ENCODE results near the gene TOMM70. TPM values are rescaled to one million over a fixed set of nuclear protein-coding genes. Genes with fewer than 3 reads are reported as not detected.

TOMM70 gene
- total RNA-seq, 4 donors from 2014 or later: 51.9 to 58.0 (median 53.5) TPM

DNA sequence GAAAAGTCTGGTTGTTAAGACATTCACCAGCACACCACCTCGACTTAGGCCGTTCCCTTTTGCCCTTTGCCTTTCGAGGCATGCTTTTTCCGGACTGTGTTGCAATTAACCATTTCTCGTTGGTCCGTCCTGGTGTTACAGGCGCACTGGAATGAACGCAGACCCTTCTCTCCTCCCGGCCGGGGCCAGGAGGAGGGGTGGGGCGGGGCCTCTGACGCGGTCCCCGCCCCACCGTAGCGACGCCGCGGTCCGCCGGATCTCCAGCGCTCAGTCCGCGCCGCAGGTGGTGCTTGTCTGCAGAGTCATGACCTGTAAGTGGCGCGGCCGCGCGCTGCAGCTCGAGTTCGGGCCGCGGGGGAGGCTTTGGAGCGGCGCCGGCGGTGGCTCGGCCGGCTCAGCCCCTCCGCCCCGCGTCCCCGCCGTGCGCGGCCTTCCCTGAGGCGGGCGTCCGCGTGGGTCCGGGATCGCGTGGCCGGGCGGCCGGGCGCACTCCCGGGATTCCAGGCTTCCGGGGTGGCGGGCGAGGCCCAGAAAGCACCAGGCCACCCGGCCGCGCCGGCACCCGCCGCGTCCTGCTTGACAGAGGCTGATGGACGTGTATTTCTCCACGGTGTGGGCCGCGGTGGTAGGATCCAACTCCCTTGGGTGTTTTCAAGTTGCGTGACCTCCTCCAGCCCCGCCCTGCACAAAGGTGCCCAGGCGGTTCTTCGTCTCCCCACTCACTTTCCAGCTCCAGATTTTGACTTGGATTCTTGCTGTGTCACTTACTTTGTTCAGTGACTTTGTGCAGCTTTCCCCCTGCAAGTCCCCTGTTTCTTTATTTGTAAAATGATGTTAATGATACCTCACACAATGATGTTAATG is 66.2 kb downstream of the TOMM70 start, which contains the start of gene NIT2:
NIT2 (plus strand) TSS at position 270 of the 864 bp plus-strand sequence; CDS start at position 305, 35 bp downstream.
- 0 to 1% methylated on average over 14 to 32 of the region's 77 CpGs for WGBS, 2 donors
- H3K9me3 ChIP-seq: no peaks in the 10 kb centered on the region
- H3K27ac ChIP-seq: peak within 1 kb of the TSS; percentile 67 to 79 (median 79)
- peaks cover 3 to 4% of the 10 kb centered on the region in 2 donors for H3K36me3 ChIP-seq
- peak within 1 kb of the TSS; percentile 56 to 61 (median 60) for H3K4me3 ChIP-seq (replicated peaks in 1 of 3)
- H3K4me1 ChIP-seq: peaks cover 4 to 7% of the 10 kb centered on the region in 2 donors
- peak; percentile 91 for DNase-seq
- intact Hi-C loops (cut with DNase I): no loop called here
- H3K27me3 ChIP-seq: no peaks in the 10 kb centered on the region
- TF ChIP-seq CTCF (IDR thresholded peaks at IDR 0.05) (peak in 1 of 6 experiments; percentile 19), POLR2A (IDR thresholded peaks at IDR 0.05) (peak in 1 of 2 donors; percentile 80)

DNA sequence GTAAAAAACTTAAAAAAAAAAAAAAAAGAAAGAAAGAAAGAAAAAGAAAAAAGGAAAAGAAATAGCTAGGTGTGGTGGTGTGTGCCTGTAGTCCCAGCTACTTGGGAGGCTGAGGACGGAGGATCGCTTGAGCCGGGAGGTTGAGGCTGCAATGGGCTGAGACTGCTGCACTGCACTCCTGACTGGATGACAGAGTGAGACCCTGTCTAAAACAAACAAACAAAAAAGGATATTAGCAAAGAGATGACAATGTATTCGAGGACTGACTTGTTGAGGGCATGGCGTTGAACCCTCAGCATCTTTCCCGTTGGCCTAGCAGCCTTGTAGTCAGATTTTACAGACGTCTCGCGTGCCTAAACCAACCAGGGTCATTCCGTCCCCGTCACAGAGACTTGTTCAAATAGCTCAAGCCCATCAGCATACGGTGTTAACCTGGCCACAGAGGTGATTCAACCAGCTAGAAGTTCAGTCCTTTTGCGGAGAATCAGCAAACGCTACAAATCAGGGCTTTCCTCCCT is 66.9 kb downstream of the TOMM70 start:
- peak overlapping the region; percentile 56 to 61 (median 60) for H3K4me3 ChIP-seq (replicated peaks in 1 of 3)
- TF ChIP-seq CTCF (IDR thresholded peaks at IDR 0.05): no peak
- no peak for TF ChIP-seq POLR2A (IDR thresholded peaks at IDR 0.05)
- no peaks in the 10 kb centered on the region for H3K27me3 ChIP-seq
- no peaks in the 10 kb centered on the region for H3K36me3 ChIP-seq
- WGBS, 2 donors: 36 to 40% methylated on average over 14 of the region's 14 CpGs
- intact Hi-C loops (cut with DNase I): no loop called here
- H3K27ac ChIP-seq: peak overlapping the region; percentile 67 to 79 (median 79)
- H3K4me1 ChIP-seq: peaks cover 4 to 7% of the 10 kb centered on the region in 2 donors
- H3K9me3 ChIP-seq: no peaks in the 10 kb centered on the region
- DNase-seq: peak; percentile 14 to 21

DNA sequence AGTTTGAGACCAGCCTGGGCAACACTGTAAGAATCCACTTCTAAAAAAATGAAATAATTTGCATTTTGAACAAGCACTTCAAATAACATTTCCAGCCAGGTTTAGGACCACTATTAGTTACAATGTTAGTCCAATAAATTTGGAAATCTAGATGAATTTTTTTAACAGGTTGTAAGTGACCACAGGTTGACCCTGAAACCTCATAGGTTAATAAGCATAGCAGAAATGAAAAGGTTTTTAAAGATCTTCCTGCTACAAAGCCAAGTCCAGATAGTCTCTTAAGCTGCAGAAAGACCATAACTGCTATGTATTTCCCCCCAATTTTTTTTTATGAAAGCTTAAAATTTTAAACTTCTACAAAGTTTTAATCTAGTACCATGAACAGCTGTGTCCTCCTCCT is 67.8 kb downstream of the TOMM70 start:
- no peak for DNase-seq
- intact Hi-C loops (cut with DNase I): no loop called here
- H3K27ac ChIP-seq: no peak overlapping the region
- H3K27me3 ChIP-seq: no peaks in the 10 kb centered on the region
- no peaks in the 10 kb centered on the region for H3K36me3 ChIP-seq
- H3K4me3 ChIP-seq (replicated peaks in 1 of 3): no peak overlapping the region
- no peak for TF ChIP-seq POLR2A (IDR thresholded peaks at IDR 0.05)
- TF ChIP-seq CTCF (IDR thresholded peaks at IDR 0.05): no peak
- H3K4me1 ChIP-seq: peaks cover 4 to 7% of the 10 kb centered on the region in 2 donors
- no peaks in the 10 kb centered on the region for H3K9me3 ChIP-seq

DNA sequence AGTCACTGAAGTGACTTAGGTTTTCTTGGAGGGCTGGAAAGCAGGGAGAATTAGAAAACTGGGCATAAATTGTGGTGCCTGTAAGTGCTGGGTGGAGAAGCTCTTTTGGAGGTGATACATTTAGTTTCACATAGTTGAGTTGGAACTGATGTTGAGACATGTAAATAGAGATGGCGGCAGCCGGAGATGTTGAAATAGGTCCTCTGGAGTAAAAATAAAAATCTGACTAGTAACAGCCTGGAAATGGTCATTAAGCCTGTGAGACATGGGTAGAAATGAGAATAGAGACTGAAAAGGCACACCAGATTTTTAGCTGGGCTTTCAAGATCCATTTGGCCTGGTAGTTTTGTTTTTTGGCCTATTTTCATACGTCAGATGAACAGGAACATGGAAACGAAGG is 69.2 kb downstream of the TOMM70 start:
- 88 to 94% methylated on average over 4 of the region's 4 CpGs for WGBS, 2 donors
- Histone ChIP-seq H3K4me3 (replicated peaks in 1 of 3) (no peak overlapping the region), H3K27me3 (no peaks in the 10 kb centered on the region), H3K4me1 (peaks cover 4 to 7% of the 10 kb centered on the region in 2 donors), H3K36me3 (no peaks in the 10 kb centered on the region), H3K9me3 (no peaks in the 10 kb centered on the region), H3K27ac (no peak overlapping the region)
- no peak for DNase-seq
- intact Hi-C loops (cut with DNase I): no loop called here
- TF ChIP-seq POLR2A (IDR thresholded peaks at IDR 0.05) (no peak), CTCF (IDR thresholded peaks at IDR 0.05) (no peak)

- Histone ChIP-seq H3K36me3 (peaks cover 0 to under 1% of the 10 kb centered on the region in 2 donors), H3K4me1 (peaks cover 3 to 4% of the 10 kb centered on the region in 2 donors), H3K27ac (no peak overlapping the region), H3K4me3 (replicated peaks in 1 of 3) (no peak overlapping the region), H3K27me3 (no peaks in the 10 kb centered on the region), H3K9me3 (no peaks in the 10 kb centered on the region)
- 87 to 90% methylated on average over 5 of the region's 5 CpGs for WGBS, 2 donors
- no peak for DNase-seq
- TF ChIP-seq POLR2A (IDR thresholded peaks at IDR 0.05) (no peak), CTCF (IDR thresholded peaks at IDR 0.05) (no peak)
- intact Hi-C loops (cut with DNase I): no loop called here
Observed at GRCh38 chr3:100330651-100331050, 70.2 kb downstream of the TOMM70 start.

Data from thyroid gland (tissue), 4 donors.